Measurements from ENCODE around the gene TPRKB.
"Not testable (repeated sequence)": the region's sequence is repeated elsewhere in the genome, so short reads cannot be mapped to it uniquely, and the experiment has no call there.

The TPRKB gene

GRCh38 chr2:73697606-73698005 is 39.5 kb downstream of the TPRKB start:
- DNase-seq (ENCODE audit: low spot score), result no peak
- no peak for TF ChIP-seq CTCF (IDR thresholded peaks at IDR 0.05; ENCODE audit: extremely low read depth, missing control alignments)

- DNase-seq (ENCODE audit: low spot score), result not testable (repeated sequence)
Observed at GRCh38 chr2:73696985-73697384, 40.2 kb downstream of the TPRKB start.

GRCh38 chr2:73696521-73696920 is 40.6 kb downstream of the TPRKB start:
- DNase-seq (ENCODE audit: low spot score), result not testable (repeated sequence)

DNA sequence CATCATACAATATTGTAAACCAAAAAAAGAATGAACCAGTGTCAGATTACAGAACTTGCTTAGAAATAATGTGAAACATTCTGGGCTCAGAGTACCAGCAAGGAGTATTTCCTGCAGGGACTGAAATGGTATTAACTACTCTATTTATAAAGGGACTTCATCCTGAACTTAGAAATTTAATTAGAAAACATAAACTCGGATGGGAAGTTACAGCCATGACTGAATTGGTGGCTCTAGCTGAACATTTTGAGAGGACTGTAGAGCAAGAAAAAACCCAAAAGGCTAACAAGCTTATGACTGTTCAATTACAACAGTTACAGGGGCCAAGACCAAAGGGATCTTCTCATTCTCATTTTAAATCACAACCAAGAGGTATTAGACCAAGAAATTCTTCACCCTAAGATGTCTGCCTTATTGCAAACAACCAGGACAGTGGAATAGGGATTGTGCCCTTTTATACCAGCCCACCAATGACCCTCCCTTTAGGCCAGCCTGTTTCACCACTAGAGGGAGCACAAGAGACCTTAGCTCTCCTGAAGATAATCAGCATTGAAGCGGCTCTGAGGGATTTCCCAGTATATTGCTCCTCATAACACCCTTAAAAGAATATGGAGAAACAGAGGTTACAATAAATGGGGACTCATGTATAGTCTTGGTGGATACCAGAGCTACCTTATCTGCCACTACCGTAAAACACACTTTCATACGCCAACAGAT is 46.6 kb downstream of the TPRKB start:
- DNase-seq (ENCODE audit: low spot score), result not testable (repeated sequence)
- TF ChIP-seq CTCF (IDR thresholded peaks at IDR 0.05; ENCODE audit: extremely low read depth, missing control alignments), result peak; percentile 53

DNA sequence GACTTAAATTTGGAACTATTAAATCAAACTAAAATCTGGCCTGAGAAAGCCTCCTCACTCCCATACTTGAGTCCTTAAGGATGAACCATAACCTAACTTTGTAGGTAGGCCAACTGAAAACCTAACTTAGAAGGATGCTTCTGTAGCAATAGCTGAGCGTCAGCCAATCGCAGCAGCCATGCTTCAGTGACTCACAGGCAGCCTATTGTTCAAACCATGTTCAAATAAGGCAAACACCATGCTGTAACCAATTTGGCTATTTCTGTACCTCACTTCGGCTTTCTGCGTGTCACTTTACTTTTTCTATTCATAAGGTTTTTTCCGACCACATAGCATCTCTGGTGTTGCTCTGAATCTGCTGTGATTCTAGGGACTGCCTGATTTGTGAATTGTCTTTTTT is 48.7 kb downstream of the TPRKB start:
- DNase-seq (ENCODE audit: low spot score), result not testable (repeated sequence)

- no peak for TF ChIP-seq CTCF (IDR thresholded peaks at IDR 0.05; ENCODE audit: extremely low read depth, missing control alignments)
- DNase-seq (ENCODE audit: low spot score), result no peak
Observed at GRCh38 chr2:73685764-73686438, 51.2 kb downstream of the TPRKB start.

DNA sequence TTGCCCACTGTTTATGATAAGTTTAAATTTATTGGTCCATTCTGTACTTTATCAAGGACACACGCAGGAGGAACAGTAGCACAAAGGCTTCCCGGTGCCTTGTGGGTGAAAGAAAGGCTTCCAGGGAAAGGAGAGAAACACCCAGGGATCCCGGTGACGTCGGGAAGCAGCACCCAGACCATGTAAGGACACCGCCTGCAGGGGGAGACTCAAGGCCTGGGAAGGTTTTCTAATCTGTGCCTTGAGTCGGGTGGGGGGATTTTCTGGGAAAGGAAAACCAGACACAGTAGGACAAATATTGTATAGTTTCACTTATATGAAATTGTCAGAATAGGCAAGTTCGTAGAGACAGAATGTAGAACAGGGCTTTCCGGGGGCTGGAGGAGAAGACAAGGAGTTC is 52.2 kb downstream of the TPRKB start:
- DNase-seq (ENCODE audit: low spot score), result not testable (repeated sequence)

DNA sequence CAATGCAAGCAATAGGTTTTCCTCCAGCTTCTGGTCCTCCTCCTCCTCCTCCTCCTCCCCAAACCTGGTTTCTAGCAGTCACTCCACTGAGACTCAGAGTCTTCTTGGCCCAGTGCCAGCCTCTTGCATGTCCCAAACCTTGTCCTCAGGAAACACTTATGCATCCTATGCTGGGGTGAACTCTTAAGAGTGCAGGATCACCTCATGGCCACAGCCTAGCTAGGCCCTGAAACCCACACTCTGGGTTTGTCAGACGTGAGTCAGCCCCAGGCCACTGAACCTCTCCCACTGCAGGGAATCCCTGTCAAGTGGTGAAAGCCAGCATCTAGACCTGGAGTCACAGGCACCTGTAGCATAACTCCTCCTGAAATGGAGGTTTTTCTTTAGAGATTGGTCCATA is 52.8 kb downstream of the TPRKB start:
- DNase-seq (ENCODE audit: low spot score), result not testable (repeated sequence)

GRCh38 chr2:73679951-73680571 is 57.1 kb downstream of the TPRKB start:
- not testable (repeated sequence) for DNase-seq (ENCODE audit: low spot score)
- TF ChIP-seq CTCF (IDR thresholded peaks at IDR 0.05; ENCODE audit: extremely low read depth, missing control alignments), result peak; percentile 22
